GM12873 (cell line): ENCODE measurements around the gene RAB10.

Experiments
- CTCF ChIP-seq: IDR thresholded peaks from 2 replicates; pipeline ENCODE4 v1.5.1; 2012; ENCODE audit warnings: low read depth, mild to moderate bottlenecking, moderate library complexity, low read length, control low read depth; ENCODE audit not compliant: insufficient read depth; ENCODE audit errors: missing control alignments

RAB10 gene

GRCh38 chr2:26122630-26123029 is 88.7 kb downstream of the RAB10 start:
- no peak for TF ChIP-seq CTCF

DNA sequence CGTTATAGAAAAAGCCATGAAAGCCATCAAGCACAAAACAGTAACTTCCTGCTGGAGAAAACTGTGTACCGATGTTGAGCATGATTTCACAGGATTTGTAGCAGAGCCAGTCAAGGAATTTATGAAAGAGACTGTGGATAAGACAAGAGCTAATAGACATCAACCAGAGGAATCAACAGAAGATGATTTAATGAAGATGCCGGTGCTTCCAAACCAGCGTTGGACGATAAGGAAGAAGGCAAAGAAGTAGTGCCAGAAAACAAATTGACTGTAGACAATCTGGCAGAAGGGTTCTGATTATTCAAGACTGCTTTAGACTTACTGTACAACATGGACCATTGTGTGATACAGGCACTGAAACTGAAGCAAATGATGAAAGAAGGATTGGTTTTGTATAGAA is 89.5 kb downstream of the RAB10 start:
- TF ChIP-seq CTCF: no peak

DNA sequence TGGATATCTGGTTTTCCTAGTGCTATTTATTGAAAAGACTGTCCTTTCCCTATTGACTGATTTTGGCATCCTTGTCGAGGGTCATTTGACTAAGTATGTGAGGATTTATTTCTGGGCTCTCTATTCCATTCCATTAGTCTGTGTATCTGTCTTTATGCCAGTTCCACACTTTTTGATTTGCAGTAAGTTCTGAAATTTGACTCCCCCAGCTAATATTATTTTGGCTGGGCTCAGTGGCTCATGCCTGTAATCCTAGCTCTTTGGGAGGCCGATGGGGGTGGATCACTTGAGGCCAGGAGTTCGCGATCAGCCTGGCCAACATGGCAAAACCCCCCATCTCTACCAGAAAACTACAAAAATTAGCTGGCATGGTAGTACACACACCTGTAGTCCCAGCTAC is 92.2 kb downstream of the RAB10 start:
- TF ChIP-seq CTCF: no peak

- TF ChIP-seq CTCF: no peak
These were observed 94.3 kb downstream of the RAB10 start for GRCh38 chr2:26128176-26128575.

DNA sequence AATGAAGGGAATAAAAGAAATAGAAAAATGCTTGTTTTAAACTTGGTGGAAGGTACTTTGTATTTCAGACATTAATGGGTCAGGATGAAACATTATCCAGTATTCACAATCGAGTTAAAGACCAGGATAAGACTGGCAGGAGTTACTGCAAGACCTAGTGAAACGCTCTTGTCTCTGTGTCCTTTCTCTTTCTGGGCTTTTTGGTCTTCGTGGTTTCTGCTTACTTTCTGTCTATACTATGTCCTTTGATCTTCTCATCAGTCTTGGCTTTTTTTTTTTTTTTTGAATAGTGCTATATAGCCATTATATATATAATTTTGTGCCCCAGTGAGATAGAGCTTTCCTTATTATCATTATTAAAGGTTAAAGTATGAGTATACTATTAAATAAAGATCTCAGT is 96.9 kb downstream of the RAB10 start:
- TF ChIP-seq CTCF: no peak

DNA sequence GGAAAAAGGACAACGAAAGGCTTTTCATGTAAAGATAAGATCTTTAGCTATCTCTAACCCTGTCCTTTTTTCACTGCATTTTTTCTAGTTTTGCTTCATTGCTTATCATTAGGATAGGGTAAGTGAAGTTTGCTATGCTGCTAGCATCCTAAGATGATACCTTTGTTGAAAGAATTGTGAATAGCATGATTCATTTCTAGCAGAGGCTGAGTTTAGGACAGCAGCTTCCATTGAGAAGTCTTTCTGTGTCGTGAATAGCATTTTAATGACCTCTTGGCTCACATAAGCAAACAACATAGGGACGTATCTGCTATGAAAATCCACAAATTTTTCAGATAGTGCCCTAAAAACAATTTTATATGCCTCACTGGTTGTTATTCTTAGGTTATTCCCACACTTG is 102.6 kb downstream of the RAB10 start:
- TF ChIP-seq CTCF: no peak

- TF ChIP-seq CTCF: no peak
These were observed 105.6 kb downstream of the RAB10 start for GRCh38 chr2:26139269-26140183.
